Tibial artery (tissue), 4 donors: ENCODE results near the gene CSMD2.

Source experiments
- DNase-seq, 2 donors: peaks; one replicate each; pipeline ENCODE4 v3.0.0-alpha.2; 2019
- H3K27ac ChIP-seq, 2 donors: fragments of 200-600 bp; sonication (generic) in 1 of 2; 1 replicate in 1 of 2; 2 replicates in 1 of 2; pipeline ENCODE4 v1.5.1; 2018 to 2019; ENCODE audit warnings: mild to moderate bottlenecking in 1 of 2
- H3K27me3 ChIP-seq, 2 donors: fragments of 200-600 bp; sonication (generic) in 1 of 2; one replicate each; pipeline versions ENCODE4 v1.5.1 to v1.6.0; 2016 to 2019
- H3K36me3 ChIP-seq, 3 donors: fragments of 200-600 bp; sonication (generic) in 2 of 3; one replicate each; pipeline ENCODE4 v1.5.1; 2016 to 2019; ENCODE audit warnings: mild to moderate bottlenecking in 2 of 3
- H3K4me1 ChIP-seq, 4 donors: fragments of 200-600 bp; sonication (generic) in 2 of 4; 1 replicate in 3 of 4; 2 replicates in 1 of 4; pipeline ENCODE4 v1.5.1; 2016 to 2019
- H3K4me3 ChIP-seq, 2 donors: fragments of 200-600 bp; sonication (generic) in 1 of 2; 1 replicate in 1 of 2; 2 replicates in 1 of 2; pipeline ENCODE4 v1.5.1; 2018 to 2019; ENCODE audit warnings: mild to moderate bottlenecking in 2 of 2
- H3K9me3 ChIP-seq, 3 donors: fragments of 200-600 bp; sonication (generic) in 1 of 3; one replicate each; pipeline ENCODE4 v1.5.1; 2016 to 2019
- CTCF ChIP-seq, 2 experiments: fragments of 200-600 bp in 1 of 2; fragments of 450-650 bp in 1 of 2; IDR thresholded peaks; one replicate each; pipeline ENCODE4 v1.5.1; 2017 to 2019; ENCODE audit warnings: antibody characterized with exemption in 2 of 2, mild to moderate bottlenecking in 1 of 2, moderate library complexity in 1 of 2
- intact Hi-C: fragments of 100-400 bp; cut with DNase I; formaldehyde crosslinking; loops from one replicate; pipeline ENCODE4 v1.15.0; 2023; ENCODE audit warnings: low total_unique reads

The CSMD2 gene

GRCh38 chr1:33548721-33549120 lies 616.3 kb downstream of the CSMD2 start:
- H3K27ac ChIP-seq: no peak overlapping the region
- peaks cover 0 to 13% (median 13%) of the 10 kb centered on the region in 3 donors for H3K9me3 ChIP-seq
- TF ChIP-seq CTCF (IDR thresholded peaks at IDR 0.05): no peak
- H3K4me1 ChIP-seq: no peaks in the 10 kb centered on the region
- no peaks in the 10 kb centered on the region for H3K36me3 ChIP-seq
- no peaks in the 10 kb centered on the region for H3K27me3 ChIP-seq
- H3K4me3 ChIP-seq: no peak overlapping the region
- intact Hi-C loops: no loop called here
- no peak for DNase-seq

- Histone ChIP-seq H3K9me3 (peaks cover 0 to 13% (median 13%) of the 10 kb centered on the region in 3 donors), H3K4me1 (no peaks in the 10 kb centered on the region), H3K27me3 (no peaks in the 10 kb centered on the region), H3K4me3 (no peak overlapping the region), H3K27ac (no peak overlapping the region), H3K36me3 (no peaks in the 10 kb centered on the region)
- TF ChIP-seq CTCF (IDR thresholded peaks at IDR 0.05): no peak
- no peak for DNase-seq
- intact Hi-C loops: no loop called here
Measured at GRCh38 chr1:33548319-33548718, 616.7 kb downstream of the CSMD2 start.

GRCh38 chr1:33547576-33547975 lies 617.5 kb downstream of the CSMD2 start:
- TF ChIP-seq CTCF (IDR thresholded peaks at IDR 0.05): no peak
- Histone ChIP-seq H3K36me3 (no peaks in the 10 kb centered on the region), H3K27me3 (no peaks in the 10 kb centered on the region), H3K9me3 (peaks cover 0 to 13% (median 13%) of the 10 kb centered on the region in 3 donors), H3K4me3 (no peak overlapping the region), H3K4me1 (no peaks in the 10 kb centered on the region), H3K27ac (no peak overlapping the region)
- DNase-seq: no peak
- intact Hi-C loops: no loop called here

- Histone ChIP-seq H3K9me3 (no peaks in the 10 kb centered on the region), H3K36me3 (no peaks in the 10 kb centered on the region), H3K4me3 (no peak overlapping the region), H3K27me3 (no peaks in the 10 kb centered on the region), H3K4me1 (no peaks in the 10 kb centered on the region), H3K27ac (no peak overlapping the region)
- TF ChIP-seq CTCF (IDR thresholded peaks at IDR 0.05): no peak
- intact Hi-C loops: no loop called here
- no peak for DNase-seq
Measured at GRCh38 chr1:33541966-33542365, 623.1 kb downstream of the CSMD2 start.

- Histone ChIP-seq H3K4me3 (no peak overlapping the region), H3K4me1 (no peaks in the 10 kb centered on the region), H3K9me3 (no peaks in the 10 kb centered on the region), H3K36me3 (no peaks in the 10 kb centered on the region), H3K27ac (no peak overlapping the region), H3K27me3 (no peaks in the 10 kb centered on the region)
- no peak for TF ChIP-seq CTCF (IDR thresholded peaks at IDR 0.05)
- DNase-seq: no peak
- intact Hi-C loops: no loop called here
Measured at GRCh38 chr1:33537885-33538284, 627.1 kb downstream of the CSMD2 start.

- H3K27me3 ChIP-seq: no peaks in the 10 kb centered on the region
- H3K4me1 ChIP-seq: no peaks in the 10 kb centered on the region
- no peaks in the 10 kb centered on the region for H3K36me3 ChIP-seq
- intact Hi-C loops: no loop called here
- no peaks in the 10 kb centered on the region for H3K9me3 ChIP-seq
- TF ChIP-seq CTCF (IDR thresholded peaks at IDR 0.05): no peak
- no peak overlapping the region for H3K4me3 ChIP-seq
- H3K27ac ChIP-seq: no peak overlapping the region
- DNase-seq: no peak
Measured at GRCh38 chr1:33535334-33535733, 629.7 kb downstream of the CSMD2 start.
